GM19043 (cell line): ENCODE measurements around the gene SLC6A7.
"Not testable (repeated sequence)": the region's sequence is repeated elsewhere in the genome, so short reads cannot be mapped to it uniquely, and the experiment has no call there.

Source experiments
- ATAC-seq: cut with Tn5 transposase; IDR thresholded peaks from one replicate; pipeline ENCODE4 v1.9.1; 2021; ENCODE audit warnings: low read depth; ENCODE audit not compliant: unreplicated experiment

Gene SLC6A7

DNA sequence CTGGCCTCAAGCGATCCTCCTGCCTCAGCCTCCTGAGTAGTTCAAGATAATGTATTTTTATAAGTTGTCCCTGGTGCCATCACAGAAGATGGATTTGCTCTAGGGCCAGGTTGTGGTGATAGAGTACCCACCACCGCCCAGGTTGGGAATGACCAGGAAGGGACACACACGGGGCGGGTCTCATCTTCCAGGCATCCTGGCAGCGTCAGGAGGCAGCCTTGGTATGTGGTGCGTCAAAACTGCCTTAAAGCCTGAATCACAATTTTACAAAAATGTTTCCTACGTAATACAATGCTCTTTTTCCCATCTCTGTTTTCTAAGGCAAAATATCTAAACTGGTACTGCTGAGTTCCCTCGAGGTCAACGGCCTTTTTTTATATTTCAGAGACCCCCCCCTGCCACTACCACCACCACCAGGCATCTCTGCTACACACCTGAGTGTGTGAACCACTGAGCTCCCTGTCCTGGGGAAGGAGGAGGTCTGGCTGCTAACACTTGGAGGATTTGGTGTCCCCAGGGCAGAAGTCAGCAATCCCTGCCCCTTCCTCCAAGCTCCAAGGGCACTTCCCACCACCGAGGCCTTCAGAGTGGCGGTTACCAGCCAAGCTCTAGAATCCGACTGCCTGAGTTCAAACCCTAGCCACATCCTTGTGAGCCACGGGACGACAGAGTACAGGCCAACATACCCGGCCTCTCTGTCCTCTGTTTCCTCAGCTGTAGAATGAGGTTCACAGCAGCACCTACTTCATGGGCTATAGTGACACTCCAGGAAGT is 47.3 kb downstream of the SLC6A7 start:
- no peak for ATAC-seq

DNA sequence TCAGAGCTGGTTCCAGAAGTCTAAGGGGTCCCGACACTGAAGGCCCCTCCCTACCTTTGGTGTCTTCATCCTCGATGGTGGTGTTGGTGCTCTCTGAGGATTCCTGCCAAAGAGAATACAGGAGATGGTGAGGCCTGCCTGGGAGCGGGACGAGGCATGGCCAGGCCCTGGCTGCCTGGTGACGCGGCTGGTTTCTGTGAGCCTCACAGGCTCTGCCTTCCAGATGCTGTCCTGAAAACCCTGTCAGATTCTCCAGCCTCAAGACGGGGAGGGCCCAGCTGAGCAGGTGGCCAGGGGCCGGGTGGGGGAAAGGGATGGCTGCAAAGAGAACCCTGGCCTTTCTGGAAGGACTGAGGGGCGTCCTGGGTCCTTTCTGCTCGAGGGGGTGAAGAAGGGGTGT is 48.8 kb downstream of the SLC6A7 start:
- no peak for ATAC-seq

DNA sequence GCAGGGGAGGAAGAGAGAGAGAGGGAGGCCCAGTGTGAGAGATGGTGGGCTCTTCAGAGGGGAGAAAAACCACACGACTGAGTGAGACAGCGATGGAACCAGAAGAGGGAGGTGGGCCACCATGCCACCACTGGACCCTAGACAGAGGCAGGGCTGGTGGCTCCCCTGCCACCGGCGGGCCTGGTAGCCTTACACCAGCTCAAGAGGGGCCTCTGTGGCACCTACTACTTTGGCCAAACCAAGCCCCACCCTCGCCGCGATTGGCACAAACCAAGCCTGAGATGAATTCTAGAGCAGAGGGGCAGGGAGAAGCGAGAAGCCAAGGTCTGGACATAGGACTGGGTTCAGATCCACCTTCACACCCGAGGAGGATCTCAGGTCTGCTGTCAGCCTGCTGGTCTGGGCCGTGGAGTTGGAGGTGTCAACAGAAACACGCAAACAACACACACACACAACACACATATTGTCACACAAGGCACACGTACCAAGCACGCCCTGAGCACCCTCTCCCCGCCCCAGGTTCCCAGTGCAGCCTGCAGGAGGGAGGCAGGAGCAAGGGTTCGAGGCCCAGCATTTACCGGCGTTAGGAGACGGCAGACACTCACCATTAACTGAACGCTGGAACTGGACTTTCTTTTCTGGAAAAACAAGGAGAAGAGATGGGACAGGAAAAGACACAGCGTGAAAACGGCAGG is 49.4 kb downstream of the SLC6A7 start:
- ATAC-seq = no peak

DNA sequence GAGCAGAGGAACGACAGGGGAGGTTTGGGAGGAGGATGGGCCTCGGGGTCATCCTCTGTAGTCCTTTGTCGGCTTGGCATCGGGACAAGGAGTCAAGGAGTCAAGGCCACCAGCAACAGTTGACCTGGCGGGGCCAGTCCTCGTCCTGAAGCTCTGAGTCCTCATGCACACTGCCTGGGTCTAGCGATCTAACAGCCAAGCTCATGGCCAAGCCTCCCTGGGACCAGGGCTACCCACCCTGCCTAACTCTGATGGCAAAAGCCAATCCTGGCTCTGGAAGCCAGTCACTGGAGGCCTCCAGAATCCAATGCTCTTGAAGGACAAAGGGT is 49.9 kb downstream of the SLC6A7 start:
- ATAC-seq = no peak

DNA sequence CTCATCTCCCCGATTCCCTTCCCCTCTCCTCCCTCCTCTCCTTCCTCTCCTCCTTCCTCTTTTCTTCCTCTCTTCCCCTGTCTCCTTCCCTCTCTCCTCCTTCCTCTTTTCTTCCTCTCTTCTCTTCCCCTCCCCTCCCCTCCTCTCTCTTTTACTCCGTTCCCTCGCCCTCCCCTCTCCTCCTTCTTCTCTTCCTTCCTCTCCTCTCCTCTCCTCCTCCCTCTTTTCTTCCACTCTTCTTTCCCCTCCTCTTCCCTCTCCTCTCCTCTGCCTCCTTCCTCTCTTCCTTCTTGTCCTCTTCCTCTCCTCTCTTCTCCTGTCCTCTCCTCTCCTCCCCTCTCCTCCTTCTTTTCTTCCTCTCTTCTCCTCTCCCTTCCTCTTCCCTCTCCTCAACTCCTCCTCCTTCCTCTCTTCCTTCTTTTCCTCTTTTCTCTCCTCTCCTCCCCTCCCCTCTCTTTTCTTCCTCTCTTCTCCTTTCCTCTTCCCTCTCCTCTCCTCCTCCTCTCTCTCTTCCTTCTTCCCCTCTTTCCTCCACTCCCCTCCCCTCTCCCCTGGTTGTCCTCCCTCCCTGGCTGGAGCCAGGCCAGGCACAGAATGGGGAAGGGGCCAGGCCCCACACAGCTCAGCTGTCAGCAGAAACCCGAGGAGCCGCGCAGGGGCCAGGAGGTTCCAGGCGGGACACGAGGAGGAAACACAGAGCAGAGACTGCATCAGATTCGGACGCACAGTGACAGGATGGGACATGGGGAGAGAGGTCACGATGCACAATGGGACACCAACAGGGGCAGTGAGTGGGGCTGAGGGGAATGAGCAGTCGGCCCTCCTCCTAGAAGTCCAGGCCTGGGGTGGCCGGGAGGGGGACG is 51.7 kb downstream of the SLC6A7 start:
- ATAC-seq = no peak

DNA sequence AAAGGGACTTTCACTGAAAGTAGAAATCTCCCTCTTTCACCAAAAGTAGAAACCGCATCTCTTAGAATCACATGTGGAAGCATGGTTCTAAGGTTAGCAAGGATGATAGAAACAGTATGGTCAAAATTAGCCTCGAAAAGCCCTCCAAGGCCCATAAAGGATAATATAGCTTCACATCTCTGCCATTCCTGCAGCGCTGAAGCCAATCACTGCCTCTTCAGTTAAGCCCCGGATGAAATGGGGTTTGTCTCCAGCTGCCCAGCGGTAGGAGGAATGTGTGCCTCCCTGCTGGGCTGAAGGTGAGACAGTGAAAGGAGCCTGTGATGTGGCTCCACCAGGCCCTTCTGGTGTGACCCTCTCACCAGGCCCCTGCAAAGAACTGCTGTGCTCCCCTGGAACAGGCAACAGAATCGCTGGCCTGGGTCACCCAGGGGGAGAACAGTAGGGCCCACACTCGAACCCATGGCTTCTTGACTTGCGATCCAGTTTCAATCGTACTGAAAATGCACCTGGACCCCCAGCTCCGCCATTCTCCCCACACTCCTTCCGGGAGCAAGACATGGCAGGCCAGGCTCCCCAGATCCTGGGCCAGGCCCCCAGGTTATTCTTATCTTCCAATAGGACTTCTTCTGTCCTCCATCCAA is 52.5 kb downstream of the SLC6A7 start:
- ATAC-seq = no peak

- no peak for ATAC-seq
Measured at GRCh38 chr5:150243590-150243989, 53.7 kb downstream of the SLC6A7 start.

GRCh38 chr5:150244209-150244608 is 54.3 kb downstream of the SLC6A7 start:
- no peak for ATAC-seq

- ATAC-seq = no peak
Measured at GRCh38 chr5:150245111-150245789, 55.4 kb downstream of the SLC6A7 start.

DNA sequence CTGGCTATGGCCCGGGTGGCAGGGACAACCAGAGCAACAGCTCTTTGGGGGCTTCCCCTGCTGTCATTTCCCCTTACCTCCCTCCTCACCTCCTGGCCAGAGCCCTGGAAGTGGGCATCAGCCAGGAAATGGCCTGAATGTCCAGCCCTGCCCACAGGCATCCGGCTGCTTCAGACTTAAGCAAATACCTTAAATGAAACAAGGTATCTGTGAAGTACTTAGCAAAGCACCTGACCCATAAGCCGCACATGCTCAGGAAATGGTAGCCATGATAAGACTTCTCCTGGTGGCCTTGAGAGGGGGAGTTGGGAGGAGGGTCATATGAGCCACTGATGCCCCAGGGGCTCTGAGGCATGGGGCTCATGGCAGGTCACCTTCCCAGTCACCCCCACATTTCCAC is 55.9 kb downstream of the SLC6A7 start:
- no peak for ATAC-seq

DNA sequence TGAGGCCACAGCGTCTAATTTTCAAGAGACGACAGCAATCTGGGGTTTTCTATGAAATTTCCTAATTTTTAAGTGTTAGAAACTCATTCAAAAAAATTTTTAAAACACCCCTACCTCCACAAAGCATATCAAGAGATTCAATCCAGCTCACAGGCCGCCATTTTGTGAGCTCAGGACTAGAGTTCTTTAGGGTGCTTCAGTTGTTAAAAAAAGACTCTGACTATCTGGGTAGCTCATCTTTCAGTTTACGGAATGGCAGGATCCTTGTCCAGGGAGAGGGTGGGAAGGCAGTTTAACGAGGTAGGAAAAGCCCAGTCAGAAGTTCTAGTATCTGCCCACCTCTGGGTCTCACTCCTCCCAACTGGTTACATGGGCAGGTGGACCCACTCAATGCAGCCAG is 56.6 kb downstream of the SLC6A7 start:
- no peak for ATAC-seq

GRCh38 chr5:150246835-150247234 is 57.0 kb downstream of the SLC6A7 start:
- no peak for ATAC-seq

- ATAC-seq = no peak
Measured at GRCh38 chr5:150247726-150248125, 57.9 kb downstream of the SLC6A7 start.

GRCh38 chr5:150248493-150248892 is 58.6 kb downstream of the SLC6A7 start:
- not testable (repeated sequence) for ATAC-seq

DNA sequence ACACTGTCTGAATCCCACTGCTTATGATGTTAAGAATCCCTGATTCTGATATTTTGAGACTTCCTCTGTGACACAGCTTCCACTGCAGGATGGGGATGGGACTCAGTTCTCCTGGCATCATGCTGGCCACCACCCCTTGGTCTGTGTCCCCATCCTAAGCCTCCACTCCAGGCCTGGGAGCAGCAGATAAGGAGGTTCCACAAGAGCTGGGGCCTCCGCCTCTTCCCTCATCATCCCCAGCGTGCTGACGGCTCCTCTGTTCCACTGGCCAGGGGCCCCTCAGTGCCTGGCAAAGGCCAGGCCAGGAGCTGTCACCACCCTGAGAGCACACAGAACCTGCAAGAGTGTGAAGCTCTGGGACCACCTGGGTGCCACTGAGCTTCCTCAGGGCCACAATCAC is 59.1 kb downstream of the SLC6A7 start:
- no peak for ATAC-seq

DNA sequence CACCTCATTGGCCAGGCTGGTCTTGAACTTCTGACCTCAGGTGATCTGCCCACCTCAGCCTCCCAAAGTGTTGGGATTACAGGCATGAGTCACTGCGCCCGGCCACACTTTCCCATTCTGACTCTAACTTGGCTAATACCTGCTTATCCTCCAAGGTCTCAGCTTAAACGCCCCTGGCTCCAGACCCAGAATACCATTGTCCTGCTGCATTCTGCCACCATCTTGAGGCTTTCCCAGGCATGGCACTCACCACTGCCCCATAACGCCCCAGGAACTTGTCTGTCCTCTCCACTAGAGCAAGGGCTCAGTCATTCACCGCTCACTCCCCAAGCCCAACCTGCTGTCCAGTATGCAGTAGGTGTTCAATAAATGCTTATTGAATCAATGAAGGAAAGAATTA is 59.9 kb downstream of the SLC6A7 start:
- no peak for ATAC-seq

DNA sequence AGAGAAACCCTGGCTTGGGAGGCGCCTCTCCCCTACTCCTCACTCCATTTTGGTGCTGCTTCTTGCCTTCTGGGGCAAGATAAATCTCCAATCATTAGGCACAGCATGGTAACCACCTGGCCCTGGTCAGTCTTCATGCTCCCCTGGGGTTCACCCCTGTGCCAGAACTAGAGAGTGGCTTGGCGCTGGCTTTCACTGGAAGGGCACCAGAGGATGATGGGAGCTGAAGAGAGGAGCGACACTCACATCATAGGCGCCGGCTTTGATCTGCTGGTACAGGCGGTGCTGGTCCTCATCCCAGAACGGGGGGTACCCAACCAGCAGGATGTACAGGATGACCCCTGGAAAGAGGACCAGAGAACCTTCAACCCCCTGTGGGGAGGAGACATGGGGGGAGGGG is 61.6 kb downstream of the SLC6A7 start:
- no peak for ATAC-seq

GRCh38 chr5:150252489-150252888 is 62.6 kb downstream of the SLC6A7 start:
- ATAC-seq = no peak

DNA sequence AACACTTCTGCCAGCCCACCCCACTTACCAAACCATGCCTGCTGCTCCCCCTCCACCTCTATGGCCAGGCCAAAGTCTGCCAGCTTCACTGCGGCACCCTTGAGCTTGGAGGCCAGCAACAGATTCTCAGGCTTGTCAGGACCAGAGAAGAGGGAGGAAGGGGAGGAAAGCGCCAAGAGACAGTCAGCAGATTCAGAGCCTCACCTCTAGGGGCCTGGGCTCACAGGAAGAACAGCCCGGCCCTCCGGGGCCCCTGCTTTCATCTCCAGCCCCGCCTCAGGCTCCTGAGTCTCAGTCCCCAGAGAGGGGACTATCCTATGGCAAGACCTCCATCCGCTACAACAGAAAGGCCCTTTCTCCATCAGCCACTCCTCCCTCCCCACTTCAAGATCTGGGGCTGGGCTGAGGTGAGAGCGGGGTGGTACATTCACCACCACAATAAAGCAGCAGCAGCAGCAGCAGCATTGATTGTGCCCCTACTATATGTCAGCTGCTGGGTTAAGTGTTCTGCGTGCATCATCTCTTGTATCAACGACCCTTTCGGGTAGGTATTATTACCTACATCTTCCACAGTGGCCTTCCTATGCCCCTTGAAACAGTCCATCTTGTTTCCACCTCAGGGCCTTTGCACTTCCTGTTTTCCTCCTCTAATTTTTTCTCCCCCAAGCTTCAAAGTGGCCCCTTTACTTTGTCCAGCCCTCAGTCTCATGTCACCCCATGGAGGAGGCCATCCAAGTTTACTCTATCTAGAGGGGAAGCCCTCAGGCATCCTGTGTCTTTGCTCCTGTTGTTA is 63.8 kb downstream of the SLC6A7 start:
- no peak for ATAC-seq

GRCh38 chr5:150254363-150254762 is 64.5 kb downstream of the SLC6A7 start:
- no peak for ATAC-seq
